HT1080 (cell line): ENCODE results near the gene TCL1B. TPM values are rescaled to one million over a fixed set of nuclear protein-coding genes. Genes with fewer than 3 reads are reported as not detected.
A peak's percentile ranks its signal among the peaks of the same experiment; 100 is the strongest.

Source experiments
- DNase-seq: peaks from one replicate; pipeline ENCODE4 v3.0.0-alpha.2; 2015; ENCODE audit warnings: low read depth
- total RNA-seq: library from RNA; depleted of rRNA; stranded (reverse); fragments of >200 nt; shearing (Covaris generic); gene quantifications from 2 replicates; pipeline ENCODE4 v1.2.3, GENCODE V29; 2014

Gene TCL1B
- total RNA-seq, 1 experiment from 2014 or later, result not detected

DNA sequence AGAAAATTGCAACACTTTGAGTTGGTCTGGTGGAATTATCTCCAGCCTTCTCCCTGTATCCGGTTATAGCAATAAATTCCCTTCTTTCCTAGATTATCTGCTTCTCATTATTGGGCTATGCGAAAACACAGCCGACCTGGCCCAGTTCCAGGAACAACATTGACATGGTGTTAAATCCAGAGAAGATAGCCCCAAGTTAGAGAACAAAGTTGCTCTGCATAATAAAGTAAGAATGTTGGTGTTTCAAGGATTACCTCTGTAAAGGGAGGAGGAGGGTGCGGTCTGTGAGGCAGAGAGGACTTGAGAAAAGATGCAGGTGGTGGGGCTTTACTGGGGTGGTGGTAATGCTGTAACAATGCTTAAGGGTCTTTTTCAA, 15.6 kb downstream of the TCL1B start:
- peak; percentile 19 for DNase-seq

DNA sequence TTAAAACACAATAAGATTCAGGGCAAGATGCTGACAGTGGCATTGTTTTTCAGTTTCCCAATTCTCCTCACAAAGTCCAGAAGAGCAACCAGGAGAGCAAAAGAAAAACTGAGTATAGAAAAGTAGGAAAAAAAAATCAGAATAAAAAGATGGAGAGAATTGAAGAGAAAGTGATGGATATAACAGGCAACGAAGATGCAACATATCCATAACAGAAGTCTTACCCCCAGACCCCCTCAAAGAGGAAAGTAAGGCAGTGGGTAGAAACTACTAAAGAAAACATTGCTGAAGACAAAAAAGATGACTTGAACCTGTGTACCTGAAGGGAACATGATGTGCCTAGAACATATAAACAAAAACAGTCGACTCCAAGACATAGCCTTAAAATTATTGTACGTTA, 17.1 kb downstream of the TCL1B start:
- DNase-seq, result no peak

DNA sequence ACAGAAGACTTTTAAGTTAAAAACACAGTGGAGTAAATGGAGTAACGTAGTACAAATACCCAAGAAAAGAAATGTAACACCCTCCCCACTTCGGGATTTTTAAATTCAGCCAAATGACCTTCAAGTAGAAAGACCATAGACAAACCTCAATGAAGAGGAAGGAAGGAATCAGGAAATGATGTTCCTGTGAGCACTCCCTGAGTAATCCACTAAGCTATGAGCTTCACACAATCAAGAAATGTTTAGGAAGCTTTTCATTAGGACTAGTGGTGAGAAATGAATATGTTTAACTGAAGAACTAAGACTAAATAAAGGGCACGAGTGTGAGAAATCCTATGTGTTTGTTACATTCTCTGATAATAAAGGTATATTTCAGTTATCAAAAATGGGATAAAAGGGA, 17.6 kb downstream of the TCL1B start:
- DNase-seq, result peak; percentile 73

DNA sequence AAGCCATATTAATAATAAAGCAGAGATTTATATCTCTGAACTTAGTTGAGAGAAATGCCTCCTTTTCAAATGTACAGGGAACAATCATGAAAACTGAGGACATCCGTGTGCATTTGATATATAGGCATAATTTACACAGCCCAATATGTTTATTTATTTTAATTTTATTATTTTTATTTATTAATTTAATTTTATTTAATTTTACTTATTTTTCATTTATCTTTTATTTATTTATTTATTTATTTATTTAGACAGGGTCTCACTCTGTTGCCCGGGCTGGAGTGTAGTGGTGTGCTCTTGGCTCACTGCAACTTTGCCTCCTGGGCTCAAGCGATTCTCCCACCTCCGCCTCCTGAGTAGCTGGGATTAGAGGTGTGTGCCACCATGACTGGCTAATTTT, 19.3 kb downstream of the TCL1B start:
- no peak for DNase-seq

DNA sequence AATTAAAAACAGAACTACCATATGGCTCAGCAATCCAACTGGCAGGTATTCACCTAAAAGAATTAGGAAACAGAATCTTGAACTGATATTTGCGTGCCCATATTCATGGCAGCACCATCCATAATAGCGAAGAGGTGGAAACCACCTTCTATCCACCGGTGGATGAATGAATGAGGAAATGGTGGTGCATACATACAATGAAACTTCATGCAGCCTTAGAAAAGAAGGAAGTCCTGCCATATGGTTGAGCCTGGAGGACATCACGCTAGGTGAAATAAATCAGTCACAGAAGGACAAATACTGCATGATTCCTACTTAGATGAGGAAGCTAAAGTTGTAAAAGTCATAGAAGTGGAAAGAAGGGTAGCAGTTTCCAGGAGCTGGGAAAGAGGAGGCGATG, 21.1 kb downstream of the TCL1B start:
- no peak for DNase-seq

DNA sequence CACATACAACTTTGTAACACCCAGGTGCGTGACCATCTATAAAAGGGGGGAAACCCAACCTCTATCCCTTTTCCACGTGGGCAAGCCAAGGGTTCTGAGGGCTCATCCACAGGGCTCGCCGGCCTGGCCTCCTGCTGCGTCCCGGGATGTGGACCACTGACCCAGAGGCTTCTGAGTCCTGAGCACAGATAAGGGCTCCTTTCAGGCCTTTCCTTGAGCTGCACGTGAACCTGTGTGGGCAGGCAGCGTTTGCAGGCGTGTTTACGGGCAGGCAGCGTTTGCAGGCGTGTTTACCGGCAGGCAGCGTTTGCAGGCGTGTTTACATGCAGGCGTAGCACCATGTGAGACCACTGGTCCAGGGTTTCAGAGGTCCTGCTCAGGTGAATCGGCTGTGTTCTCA, 23.9 kb downstream of the TCL1B start:
- no peak for DNase-seq

DNA sequence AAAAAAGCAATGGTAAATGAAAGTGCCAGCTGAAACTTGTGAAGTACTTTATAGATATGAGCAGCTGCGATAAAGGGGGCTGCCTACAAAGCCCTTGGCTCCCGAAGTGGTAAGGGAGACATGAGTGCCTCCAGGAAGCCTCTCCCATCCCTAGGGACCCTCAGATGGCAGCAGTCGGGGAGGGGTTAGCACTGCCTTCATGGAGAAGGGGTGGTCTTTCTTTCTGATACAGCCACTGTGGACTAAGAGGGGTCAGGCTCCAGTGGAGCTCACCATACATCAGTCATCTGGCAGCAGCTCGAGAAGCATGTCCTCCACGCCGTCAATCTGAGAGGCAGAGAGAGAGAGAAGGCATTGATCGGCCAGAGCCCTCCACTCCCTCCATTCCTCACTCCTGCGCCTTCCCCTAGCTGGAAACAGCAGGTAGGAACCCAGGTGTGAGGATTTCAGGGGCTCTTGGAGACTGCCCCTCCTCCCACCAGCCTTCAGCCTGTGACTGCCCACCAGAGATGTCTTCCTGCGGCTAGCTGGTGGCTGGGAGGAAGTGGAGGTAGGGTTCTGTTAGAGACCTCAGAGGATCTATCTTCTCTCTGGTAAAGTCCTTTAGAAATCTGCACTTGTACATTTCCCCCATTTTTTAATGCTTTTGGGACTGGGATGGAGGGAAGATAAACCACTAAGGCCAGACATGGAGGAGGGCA, 25.4 kb downstream of the TCL1B start:
- DNase-seq, result no peak

DNA sequence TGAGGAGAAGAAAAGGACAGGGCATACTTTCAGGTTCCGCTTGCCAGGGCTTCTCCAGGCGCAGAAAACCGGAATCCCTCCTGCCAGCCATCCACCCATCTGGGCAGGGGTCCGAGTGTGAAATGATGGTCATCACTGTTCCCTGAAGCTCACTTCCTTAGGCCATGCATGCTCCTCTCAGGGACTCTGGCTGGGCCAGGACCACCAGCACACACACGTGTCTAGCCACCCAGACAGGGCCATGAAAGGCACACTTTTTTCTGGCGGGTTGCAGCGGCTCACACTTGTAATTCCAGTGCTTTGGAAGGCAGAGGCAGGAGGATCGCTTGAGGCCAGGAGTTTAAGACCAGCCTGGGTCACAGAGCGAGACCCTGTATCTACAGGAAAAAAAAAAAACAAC, 26.2 kb downstream of the TCL1B start:
- no peak for DNase-seq

DNA sequence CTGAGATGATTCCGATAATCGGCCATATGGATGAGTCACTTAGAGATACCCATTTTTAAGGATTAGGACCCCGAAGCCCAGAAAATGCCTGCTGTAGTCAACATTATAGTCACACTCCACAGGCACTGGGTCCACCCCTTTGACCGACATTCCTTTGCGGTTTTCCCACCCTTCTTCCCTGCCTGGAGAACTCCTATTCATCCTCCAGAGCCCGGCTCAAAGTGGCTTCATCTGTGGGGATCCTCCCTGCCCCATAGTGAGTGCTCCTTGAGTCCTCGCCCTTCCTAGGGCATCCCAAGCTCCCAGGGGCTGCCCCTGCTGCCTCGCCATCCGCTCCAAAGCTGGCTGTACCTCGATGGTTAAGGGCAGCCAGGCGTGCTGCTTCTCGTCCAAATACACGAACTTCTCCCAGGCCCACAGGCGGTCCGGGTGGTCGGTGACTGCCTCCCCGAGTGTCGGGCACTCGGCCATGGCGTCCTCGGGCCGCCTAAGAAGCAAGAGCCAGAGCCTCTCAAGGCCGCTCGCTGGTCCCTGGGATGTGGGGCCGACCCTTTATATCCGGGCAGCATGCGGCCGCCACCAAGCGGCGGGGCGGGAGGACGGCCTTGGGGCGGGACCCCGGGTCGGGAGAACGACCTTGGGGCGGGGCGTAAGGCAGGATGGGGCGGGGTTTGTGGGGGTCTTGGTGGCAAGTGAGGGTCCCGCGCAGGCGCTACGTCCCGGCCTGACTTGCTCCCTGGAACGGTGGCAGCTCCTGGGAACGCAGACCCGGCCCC, 27.6 kb downstream of the TCL1B start, which contains the start of gene TCL1A:
Gene TCL1A (minus strand): TSS at position 530 of the 776 bp plus-strand sequence. CDS start 59 bp downstream, at position 471.
- DNase-seq, result peak; percentile 34

DNA sequence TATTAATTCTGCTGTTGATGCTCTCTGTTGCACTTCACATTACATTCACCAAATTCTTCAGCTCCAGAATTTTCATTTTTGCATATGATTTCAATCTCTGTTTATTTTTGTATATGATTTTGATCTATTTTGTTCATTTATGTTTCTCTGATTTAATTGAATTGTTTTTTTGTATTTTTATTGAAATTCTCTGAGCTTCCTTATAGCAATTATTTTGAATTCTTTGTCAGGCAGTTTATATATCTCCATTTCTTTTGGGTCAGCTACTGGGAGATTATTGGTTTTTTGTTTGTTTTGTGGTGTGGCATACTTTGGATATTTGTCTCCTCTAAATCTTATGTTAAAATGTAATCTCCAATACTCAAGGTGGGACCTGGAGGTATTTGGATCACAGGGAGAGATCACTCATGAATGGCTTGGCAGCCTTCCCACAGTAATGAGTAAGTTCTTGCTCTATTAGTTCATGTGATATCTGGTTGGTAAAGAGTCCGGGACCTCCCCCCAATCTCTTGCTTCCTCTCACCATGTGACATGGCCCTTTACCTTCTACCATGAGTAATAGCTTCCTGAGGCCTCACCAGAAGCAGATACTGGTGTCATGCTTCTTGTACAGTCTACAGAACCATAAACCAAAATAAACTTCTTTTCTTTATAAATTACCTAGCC, 36.4 kb downstream of the TCL1B start:
- peak; percentile 87 for DNase-seq

DNA sequence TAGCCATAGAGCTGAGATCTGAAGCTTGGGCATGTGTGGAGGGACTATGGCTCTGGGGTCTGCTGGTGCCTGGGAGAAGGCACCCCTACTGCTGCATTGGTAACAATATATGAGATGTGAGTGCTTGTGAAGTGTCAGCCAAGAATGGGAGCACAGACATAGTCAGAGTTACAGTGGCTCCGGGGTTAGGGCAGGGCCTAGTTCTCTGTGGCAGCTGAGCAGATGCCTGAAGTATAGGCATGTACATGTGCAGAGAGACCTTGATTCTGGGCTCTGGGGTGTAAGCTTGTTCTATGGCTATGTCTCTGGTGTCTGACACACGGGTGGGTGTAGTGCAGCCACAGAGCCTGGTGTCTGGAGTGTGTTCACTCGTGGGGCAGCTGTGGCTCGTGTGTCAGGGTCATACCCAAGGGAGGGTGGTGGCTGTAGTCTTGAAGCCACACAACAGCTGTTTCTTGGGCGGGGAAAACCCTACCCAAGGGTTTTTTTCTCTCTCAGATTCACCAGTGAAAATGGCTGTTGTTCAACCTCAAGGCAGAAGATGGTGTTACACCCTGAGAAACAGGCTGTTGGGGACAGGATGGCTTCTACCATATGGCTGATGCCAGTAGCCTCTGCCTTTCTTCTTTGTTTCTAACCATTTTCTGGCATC, 39.6 kb downstream of the TCL1B start:
- DNase-seq, result no peak

DNA sequence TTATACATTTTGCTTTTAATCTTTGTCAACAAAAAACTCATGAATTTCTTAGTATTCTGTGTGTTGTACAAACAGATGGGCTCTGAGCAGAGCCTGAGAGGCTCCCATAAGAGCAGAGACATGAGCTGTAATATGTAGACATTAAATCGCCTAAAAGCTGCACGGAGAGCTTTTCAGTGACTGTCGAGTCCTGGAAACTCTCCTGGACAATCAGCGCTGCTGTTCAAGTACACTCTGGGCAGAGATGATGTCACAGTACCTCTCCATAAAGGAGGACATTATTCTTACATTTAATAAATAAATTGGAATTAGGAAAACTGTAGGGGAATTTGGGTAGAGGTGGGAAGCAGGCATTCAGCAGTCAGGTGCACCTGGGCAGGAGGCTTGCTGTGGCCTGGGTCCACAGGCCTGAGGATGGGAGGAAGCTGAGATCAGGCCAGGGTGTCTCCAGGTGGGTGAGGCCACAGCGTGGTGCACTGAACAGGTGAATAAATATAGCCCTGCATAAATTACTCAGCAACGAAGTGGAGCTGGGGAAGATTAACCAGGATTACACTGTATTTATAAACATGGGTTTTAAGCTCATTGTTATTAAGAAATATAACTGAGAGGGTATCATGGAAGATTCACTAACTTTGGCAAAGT, 41.0 kb downstream of the TCL1B start:
- no peak for DNase-seq

DNA sequence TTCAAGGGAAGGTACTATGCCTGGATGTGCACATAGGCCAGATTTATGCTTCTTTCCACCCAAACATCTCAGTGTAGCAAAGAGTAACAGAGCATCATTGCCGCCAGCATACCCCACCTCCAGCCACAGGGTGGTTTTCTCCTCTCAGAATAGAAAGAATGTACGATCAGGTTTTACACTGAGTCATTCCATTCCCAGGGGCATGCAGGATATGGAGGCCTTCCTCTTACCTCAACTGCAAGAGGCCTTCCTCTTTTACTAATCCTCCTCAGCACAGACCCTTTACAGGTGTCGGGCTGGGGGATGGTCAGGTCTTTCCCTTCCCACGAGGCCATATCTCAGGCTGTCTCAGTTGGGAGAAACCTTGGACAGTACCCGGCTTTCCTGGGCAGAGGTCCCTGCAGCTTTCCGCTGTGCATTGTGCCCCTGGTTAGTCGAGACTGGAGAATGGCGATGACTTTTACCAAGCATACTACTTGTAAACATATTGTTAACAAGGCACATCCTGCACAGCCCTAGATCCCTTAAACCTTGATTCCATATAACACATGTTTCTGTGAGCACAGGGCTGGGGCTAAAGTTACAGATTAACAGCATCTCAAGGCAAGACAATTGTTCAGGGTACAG, 43.3 kb downstream of the TCL1B start:
- DNase-seq, result peak; percentile 46

DNA sequence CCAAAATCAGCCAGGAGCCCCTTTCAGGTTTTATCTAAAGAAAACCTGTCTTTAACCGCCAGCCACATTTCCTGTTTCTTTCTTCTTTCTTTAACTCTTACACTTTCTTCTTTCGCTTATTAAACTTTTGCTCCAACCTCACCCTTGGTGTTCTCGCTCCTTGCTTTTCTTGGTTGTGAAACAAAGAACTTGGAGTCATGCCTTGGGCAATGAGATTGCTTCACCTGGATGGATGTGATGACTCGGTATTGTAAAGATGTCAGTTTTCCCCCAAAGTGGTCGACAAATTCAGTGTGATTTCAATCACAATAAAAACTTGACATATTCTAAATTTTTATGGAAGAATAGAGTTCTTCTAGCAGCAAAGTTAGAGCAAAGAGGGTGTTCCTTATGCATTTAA, 43.9 kb downstream of the TCL1B start:
- DNase-seq, result no peak

DNA sequence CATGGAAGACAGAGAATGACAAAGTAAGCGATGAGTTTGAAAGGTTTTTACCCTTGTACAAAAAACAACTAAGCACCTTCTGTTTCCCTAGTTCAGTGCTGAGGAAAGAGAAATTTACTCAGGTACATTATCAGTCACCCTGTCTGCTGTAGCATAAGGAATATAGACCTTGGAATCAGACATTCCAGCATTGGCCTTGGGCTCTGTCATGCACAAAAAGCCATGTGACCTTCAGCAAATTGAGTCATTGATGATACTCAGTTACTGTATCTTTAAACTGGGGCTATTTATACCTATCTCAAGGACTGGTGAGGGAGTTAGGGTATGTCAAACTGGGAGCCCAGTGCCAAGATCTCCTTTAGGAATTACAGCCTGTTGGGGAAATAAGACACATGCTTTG, 47.0 kb downstream of the TCL1B start:
- no peak for DNase-seq

DNA sequence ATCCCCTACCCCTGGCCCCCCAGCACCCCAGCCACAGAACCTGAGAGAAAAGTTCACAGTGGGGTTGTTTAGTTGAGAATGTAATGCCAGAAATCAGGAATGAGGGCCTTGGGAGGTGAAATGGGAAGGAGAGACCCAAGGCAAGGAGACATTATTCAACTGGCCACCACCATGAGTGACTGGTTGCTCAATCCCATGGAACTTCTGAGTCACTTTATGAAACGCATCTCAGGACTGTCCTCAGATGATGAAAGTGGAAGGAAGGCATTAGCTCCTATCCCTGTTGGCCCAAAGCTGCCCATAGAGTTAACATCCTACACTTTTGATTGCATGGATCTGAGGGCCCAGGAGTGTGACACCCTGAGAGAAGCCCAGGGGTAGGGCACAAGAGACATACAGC, 53.1 kb downstream of the TCL1B start:
- no peak for DNase-seq

DNA sequence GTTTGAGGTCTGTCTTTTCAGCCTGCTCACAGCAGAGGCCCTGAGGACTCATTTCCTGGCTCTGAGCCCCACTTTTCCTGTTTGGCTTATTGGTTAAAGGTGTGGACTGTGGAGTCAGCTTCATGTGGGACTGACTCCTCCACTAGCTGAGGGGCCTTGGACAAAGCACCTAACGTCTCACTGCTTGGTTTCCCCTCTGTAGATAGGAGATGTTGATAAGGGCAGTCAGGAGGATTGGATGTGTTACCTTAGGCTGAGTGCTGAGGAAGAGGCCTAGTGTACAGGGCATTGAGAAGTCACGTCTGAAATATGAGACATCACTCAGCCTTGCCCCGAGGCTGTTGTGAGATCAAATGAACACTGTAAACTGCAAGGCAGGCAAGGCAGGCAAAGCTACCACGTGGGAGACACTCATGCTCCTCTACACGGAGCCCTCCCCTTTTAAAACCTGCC, 54.8 kb downstream of the TCL1B start:
- peak; percentile 56 for DNase-seq

DNA sequence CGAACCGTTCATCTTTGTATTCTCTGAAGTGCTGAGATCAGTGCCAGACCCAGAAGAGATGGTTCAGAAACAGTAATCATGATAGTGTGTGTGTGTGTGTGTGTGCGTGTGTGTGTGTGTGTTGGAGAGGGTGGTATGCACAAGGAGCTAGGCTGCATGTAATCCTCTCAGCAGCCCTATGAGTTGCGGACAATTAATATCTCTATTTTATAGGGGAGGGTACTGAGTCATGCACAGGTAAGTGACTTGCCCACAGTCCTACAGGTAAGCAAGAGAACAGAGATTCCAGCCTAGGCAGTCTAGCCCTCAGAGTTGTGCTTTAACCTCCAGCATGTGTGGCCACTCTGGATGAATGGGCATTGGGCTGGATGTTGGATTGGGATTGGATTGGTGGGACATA, 55.6 kb downstream of the TCL1B start:
- DNase-seq, result no peak
